Upper lobe of left lung (tissue), 4 donors: ENCODE measurements around the gene WNK1.

ENCODE experiments used
- POLR2A ChIP-seq, 4 donors: fragments of 450-650 bp; IDR thresholded peaks; one replicate each; pipeline ENCODE4 v1.5.1; 2016 to 2017; ENCODE audit warnings: antibody characterized with exemption in 4 of 4, mild to moderate bottlenecking in 2 of 4
- TF ChIP-seq, protein P1 (sequence below), 6 experiments: fragments of 450-650 bp in 4 of 6; fragments of 200-600 bp in 2 of 6; sonication (generic) in 2 of 6; IDR thresholded peaks; one replicate each; pipeline ENCODE4 v1.5.1; 2016 to 2019; ENCODE audit warnings: antibody characterized with exemption in 6 of 6

DNA sequence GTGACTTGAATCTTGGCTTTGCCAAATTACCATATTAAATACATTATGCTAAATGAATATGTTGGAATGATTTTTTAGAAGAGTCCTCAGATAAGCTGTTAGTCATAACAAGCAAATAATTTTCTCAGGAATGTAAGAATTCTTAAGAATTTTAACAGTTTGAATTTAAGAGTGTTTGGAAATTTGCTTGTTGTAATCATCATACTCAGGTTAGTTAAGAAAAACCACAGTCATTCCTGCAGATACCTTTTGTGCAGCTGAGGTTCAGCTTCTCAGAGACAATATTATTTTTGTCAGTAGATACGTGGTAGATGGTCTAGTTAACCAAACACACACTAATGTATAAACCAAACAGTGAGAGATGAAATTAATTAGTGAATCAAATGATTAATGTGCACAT lies 8.9 kb downstream of the WNK1 start:
- no peak for TF ChIP-seq POLR2A (IDR thresholded peaks at IDR 0.05)
- TF ChIP-seq, protein P1, sequence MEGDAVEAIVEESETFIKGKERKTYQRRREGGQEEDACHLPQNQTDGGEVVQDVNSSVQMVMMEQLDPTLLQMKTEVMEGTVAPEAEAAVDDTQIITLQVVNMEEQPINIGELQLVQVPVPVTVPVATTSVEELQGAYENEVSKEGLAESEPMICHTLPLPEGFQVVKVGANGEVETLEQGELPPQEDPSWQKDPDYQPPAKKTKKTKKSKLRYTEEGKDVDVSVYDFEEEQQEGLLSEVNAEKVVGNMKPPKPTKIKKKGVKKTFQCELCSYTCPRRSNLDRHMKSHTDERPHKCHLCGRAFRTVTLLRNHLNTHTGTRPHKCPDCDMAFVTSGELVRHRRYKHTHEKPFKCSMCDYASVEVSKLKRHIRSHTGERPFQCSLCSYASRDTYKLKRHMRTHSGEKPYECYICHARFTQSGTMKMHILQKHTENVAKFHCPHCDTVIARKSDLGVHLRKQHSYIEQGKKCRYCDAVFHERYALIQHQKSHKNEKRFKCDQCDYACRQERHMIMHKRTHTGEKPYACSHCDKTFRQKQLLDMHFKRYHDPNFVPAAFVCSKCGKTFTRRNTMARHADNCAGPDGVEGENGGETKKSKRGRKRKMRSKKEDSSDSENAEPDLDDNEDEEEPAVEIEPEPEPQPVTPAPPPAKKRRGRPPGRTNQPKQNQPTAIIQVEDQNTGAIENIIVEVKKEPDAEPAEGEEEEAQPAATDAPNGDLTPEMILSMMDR (IDR thresholded peaks at IDR 0.05), result no peak
